Hematopoietic multipotent progenitor cell treated with erythropoietin and hydrocortisone succinate and interleukin-3 and kit ligand, for 17 days (in vitro differentiated cells): Measurements from ENCODE around the gene DDIT3.

Source experiments
- DNase-seq: peaks from one replicate; pipeline ENCODE4 v3.0.0-alpha.2; 2015; ENCODE audit warnings: low spot score

The DDIT3 gene

GRCh38 chr12:57485695-57486094 is 34.6 kb downstream of the DDIT3 start:
- no peak for DNase-seq

- no peak for DNase-seq
Observed at GRCh38 chr12:57483466-57483865, 36.8 kb downstream of the DDIT3 start.

GRCh38 chr12:57481671-57482070 is 38.6 kb downstream of the DDIT3 start:
- no peak for DNase-seq

- no peak for DNase-seq
Observed at GRCh38 chr12:57479376-57480115, 40.8 kb downstream of the DDIT3 start, which contains the start of gene ARHGAP9. TSS of gene ARHGAP9 (minus strand) at chr12:57479866. CDS start at chr12:57479406, 460 bp downstream.

- no peak for DNase-seq
Observed at GRCh38 chr12:57479043-57479375, 41.3 kb downstream of the DDIT3 start.

GRCh38 chr12:57477710-57478681 is 42.3 kb downstream of the DDIT3 start:
- no peak for DNase-seq

- DNase-seq = no peak
Observed at GRCh38 chr12:57476993-57477709, 43.2 kb downstream of the DDIT3 start.

GRCh38 chr12:57476162-57476992 is 43.9 kb downstream of the DDIT3 start:
- DNase-seq = no peak

- DNase-seq = no peak
Observed at GRCh38 chr12:57475271-57476161, 44.8 kb downstream of the DDIT3 start.

GRCh38 chr12:57474862-57475261 is 45.5 kb downstream of the DDIT3 start:
- DNase-seq = no peak

- no peak for DNase-seq
Observed at GRCh38 chr12:57474430-57474829, 45.9 kb downstream of the DDIT3 start.

GRCh38 chr12:57473886-57474285 is 46.4 kb downstream of the DDIT3 start:
- no peak for DNase-seq

- no peak for DNase-seq
Observed at GRCh38 chr12:57473392-57473791, 46.9 kb downstream of the DDIT3 start.

- no peak for DNase-seq
Observed at GRCh38 chr12:57472391-57472790, 47.9 kb downstream of the DDIT3 start.

GRCh38 chr12:57471661-57472060 is 48.7 kb downstream of the DDIT3 start:
- no peak for DNase-seq

GRCh38 chr12:57470970-57471656 is 49.2 kb downstream of the DDIT3 start:
- no peak for DNase-seq

- no peak for DNase-seq
Observed at GRCh38 chr12:57470286-57470969, 49.9 kb downstream of the DDIT3 start.

GRCh38 chr12:57469296-57470164 is 50.8 kb downstream of the DDIT3 start:
- DNase-seq = no peak
